IPS-18c (cell line): ENCODE results near the gene FOXP1.

ENCODE experiments used
- H3K4me3 ChIP-seq: 2 replicates; pipeline ENCODE4 v1.7.0; 2013; ENCODE audit warnings: low read depth, mild to moderate bottlenecking, low read length, moderate library complexity; ENCODE audit not compliant: insufficient read depth
- H3K9me3 ChIP-seq: one replicate; pipeline ENCODE4 v1.6.1; 2013; ENCODE audit warnings: mild to moderate bottlenecking, low read length, moderate library complexity; ENCODE audit not compliant: control insufficient read depth, insufficient read depth

The FOXP1 gene

DNA sequence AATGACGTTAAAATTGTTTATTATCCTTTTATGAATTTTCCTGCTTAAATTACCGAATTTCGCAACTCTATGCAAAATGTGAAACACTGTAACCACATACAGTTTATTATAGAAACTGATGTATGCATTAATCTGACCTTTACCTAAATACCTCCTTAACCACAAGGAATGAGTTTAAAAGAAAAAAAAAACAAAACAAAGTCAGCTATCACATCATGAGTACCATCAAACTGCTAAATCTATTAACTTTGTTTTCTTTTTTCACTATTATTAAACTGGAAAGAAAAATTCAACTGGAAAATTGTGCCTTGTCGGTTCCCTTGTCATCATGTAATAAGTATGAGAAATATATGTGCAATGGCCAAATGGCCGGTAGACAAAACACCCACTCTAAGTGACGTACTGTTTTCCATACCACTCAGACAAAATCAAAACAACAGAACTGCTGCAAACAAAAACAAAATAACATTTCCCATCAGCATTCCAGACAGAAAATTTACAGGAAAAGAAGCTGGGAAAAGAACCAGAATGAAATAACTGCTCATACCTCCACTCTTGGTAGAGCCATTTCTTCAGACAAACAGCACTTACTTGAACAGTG is 415.3 kb downstream of the FOXP1 start:
- H3K9me3 ChIP-seq: no peaks in the 10 kb centered on the region
- H3K4me3 ChIP-seq: no peak overlapping the region

- H3K9me3 ChIP-seq: no peaks in the 10 kb centered on the region
Observed at GRCh38 chr3:71166339-71167240, 416.9 kb downstream of the FOXP1 start.

GRCh38 chr3:71164881-71165280 is 418.6 kb downstream of the FOXP1 start:
- Histone ChIP-seq H3K9me3 (no peaks in the 10 kb centered on the region), H3K4me3 (no peak overlapping the region)

More at GRCh38 chr3:71166339-71167240, 416.9 kb downstream of the FOXP1 start:
- no peak overlapping the region for H3K4me3 ChIP-seq

DNA sequence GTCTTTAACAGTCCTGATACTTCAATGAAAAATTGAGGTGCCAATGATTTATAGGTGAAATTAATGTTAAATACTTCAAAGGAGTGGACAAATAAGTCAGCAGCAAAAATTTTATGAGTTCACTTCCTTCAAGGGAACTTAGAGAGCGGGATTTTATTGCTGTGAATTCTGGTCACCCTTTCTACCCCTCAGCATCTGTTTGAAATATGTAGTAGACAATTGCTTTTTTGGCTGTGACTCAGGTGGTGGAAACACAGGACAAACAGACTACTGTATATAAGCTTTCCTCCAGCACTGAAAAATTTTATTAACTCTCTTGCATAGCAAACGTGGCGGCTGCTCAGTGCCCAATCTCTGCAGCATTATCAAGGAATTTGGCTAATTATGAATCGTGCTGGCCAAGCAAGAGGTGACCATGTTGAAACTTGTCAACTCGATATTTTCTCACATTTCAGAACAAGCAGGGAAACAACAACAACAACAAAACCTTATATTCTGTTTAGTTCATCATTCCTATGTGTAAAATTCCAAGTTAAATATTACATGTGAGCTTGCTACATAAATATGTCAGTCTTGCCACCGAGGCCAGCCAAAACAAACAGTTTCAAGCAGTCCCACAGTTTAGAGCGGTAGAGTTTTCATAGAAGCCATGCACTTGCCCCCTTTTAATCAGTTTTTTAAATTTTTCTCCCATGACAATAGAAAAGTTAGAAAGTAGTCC is 420.2 kb downstream of the FOXP1 start:
- Histone ChIP-seq H3K9me3 (no peaks in the 10 kb centered on the region), H3K4me3 (no peak overlapping the region)

GRCh38 chr3:71162221-71162620 is 421.3 kb downstream of the FOXP1 start:
- H3K9me3 ChIP-seq: no peaks in the 10 kb centered on the region
- H3K4me3 ChIP-seq: no peak overlapping the region

DNA sequence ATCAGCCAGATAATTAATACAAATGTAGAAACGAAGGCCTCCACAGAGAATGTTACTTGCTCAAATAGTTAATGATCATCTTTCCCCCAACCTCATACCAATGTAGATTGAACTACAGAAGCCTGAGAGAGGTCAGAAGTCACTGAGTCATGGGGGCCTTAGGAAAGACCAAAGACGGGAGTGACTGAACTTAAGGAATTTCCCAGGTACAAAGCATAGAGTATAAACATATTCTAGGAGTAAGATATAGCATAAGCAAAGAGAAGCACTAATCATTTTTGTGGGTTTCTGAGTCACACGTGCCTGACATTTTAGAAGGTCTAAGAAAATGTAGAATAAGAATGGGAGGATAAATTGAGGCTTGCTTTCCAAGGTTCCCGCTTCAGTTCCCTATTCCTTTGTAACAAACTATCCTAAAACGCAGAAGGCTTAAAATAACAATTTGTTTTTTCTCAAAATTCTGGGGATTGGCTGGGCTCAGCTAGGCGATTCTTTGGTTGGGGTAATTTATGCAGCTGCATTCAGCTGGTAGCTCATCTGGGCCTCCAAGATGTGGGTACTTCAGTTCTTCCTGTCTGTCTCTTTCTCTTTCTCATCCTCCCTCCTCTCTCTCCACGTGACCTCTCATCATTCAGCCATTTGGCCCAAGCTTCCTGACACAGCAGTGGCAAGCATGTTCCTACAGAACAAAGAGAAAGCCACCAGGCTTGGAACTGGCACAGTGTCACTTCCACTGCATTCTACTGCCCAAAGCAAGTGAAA is 422.6 kb downstream of the FOXP1 start:
- H3K9me3 ChIP-seq: no peaks in the 10 kb centered on the region
- no peak overlapping the region for H3K4me3 ChIP-seq

DNA sequence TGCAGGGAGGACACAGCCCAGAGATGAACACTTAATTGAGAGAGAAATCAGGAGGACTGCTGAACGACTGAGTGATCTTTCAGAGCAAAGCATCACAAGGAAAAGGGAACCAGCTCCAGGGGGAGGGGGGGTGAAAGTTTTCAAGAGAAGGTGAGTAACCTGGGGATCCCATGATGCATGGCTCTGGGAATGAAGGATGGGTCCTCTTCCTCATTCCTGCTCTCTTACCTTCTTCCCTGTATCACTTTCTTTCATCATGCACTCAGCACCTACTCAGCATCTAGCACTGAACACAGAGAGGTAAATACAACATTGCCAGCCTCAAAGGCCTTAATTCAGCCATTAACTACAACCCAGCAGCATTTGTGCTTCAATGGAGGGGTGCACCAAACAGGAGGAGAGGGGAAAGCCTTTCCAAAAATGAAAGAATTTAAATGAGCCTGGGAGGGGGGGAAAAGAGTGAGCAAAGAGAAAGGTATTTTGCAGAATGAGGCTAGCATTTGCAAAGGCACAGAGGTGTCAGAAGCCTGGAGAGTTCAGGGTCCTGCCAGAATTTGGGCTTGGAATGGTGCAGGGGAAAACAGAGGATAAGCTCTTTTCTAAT is 427.4 kb downstream of the FOXP1 start:
- no peak overlapping the region for H3K4me3 ChIP-seq
- H3K9me3 ChIP-seq: no peaks in the 10 kb centered on the region

GRCh38 chr3:71154846-71155245 is 428.7 kb downstream of the FOXP1 start:
- H3K4me3 ChIP-seq: no peak overlapping the region
- no peaks in the 10 kb centered on the region for H3K9me3 ChIP-seq

- H3K4me3 ChIP-seq: no peak overlapping the region
- H3K9me3 ChIP-seq: no peaks in the 10 kb centered on the region
Observed at GRCh38 chr3:71153713-71154112, 429.8 kb downstream of the FOXP1 start.

- Histone ChIP-seq H3K9me3 (no peaks in the 10 kb centered on the region), H3K4me3 (no peak overlapping the region)
Observed at GRCh38 chr3:71152892-71153265, 430.6 kb downstream of the FOXP1 start.

- no peak overlapping the region for H3K4me3 ChIP-seq
- no peaks in the 10 kb centered on the region for H3K9me3 ChIP-seq
Observed at GRCh38 chr3:71152039-71152891, 431.3 kb downstream of the FOXP1 start.

DNA sequence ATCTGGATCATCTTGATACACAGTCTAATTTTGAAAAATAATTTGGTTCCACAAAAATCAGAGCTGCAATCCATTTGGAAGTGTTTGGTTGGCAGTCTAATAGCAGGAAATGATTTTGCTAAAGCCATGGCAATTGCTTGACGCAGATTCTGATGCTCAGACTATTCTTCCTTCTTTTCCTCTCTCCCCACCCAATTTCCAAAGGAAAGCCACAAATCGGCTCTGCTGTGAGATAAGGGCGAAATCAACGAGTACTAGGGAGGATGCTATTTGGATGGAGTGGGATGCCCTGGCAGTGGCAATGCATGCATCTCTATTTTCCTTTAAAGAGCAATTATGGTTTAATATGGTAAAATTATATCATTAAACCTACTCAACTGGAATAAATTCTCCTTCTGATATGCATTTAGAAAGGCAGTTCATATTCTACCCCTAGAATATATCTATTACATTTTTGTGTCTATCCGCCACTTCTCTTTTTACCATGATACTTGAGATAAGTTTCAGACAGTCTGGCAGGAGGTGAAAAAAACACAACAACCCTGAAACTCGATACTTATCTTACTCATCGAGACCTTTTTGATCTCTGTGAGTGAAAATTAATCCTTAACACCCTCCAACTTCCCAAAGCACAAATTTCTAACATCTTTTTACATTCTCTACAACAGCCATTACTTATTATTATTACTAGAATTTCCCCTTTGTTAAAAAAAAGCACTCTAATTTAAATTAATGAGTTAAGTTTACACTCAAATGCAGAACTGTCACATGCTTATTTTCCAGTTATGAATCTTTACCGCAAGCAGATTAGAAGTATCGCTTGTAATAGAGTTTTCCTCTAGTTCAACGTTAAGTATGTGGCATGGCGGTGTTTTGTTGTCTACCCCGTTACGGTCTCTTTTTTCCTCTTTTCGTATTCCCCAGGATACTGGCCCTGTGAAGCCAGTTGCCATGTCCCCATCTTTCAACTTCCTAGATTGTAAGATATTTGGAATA is 433.3 kb downstream of the FOXP1 start:
- H3K4me3 ChIP-seq: no peak overlapping the region
- no peaks in the 10 kb centered on the region for H3K9me3 ChIP-seq

DNA sequence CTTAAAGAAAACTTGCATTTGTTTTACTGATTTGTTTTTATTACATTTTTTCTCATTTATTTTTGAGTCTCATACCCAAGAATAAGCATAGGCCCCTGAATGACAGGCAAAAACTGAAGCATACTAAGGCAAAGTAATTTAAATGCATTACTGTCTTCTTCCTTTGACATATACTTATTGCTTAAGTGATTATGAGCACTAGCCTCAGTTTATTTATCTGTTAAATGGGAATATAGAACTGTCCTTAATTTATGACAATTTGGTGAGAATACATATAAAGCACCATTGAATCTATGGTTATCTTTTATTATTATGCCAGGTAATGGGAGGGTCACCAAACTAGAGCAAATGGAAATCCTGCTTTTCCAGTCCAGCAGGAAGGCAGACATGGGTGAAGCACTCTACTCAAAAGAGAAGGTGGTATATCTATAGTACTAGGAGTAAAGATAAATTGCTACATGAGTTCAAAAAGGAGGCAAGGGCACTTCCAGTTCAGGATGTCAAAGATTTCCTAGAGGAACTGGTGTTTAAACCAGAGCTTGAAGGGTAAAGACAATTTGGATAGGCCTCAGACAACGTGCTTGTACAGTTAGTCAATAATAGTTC is 435.0 kb downstream of the FOXP1 start:
- no peak overlapping the region for H3K4me3 ChIP-seq

GRCh38 chr3:71146673-71147072 is 436.9 kb downstream of the FOXP1 start:
- no peak overlapping the region for H3K4me3 ChIP-seq

More for the DNA sequence above, 435.0 kb downstream of the FOXP1 start:
- H3K9me3 ChIP-seq: no peaks in the 10 kb centered on the region

DNA sequence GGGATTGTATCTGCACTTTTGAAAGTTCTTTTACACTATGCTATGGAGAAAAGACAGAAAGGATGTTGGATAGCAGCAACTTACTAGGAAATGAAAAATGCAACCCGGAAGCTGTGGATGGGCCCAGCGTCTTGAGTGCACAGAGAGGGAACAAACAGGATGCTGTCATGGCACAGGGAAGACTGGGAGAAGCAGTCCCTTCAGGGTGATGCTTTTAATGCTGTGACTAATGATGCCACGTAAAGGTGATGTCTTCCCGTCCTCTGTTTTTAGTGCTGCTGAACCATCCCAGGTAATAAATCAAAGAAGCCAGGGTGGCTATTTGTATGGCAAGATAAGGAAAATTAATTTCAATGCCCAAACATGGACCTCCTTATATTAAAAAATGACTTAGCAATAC is 437.6 kb downstream of the FOXP1 start:
- Histone ChIP-seq H3K4me3 (no peak overlapping the region), H3K9me3 (no peaks in the 10 kb centered on the region)

More at GRCh38 chr3:71146673-71147072, 436.9 kb downstream of the FOXP1 start:
- no peaks in the 10 kb centered on the region for H3K9me3 ChIP-seq
